Body of pancreas (tissue), 4 donors: Measurements from ENCODE around the gene NR1H4.

ENCODE experiments used
- POLR2A ChIP-seq, 3 donors: fragments of 450-650 bp; IDR thresholded peaks; one replicate each; pipeline ENCODE4 v1.6.1; 2016; ENCODE audit warnings: antibody characterized with exemption in 3 of 3, mild to moderate bottlenecking in 2 of 3
- TF ChIP-seq, protein P1 (sequence below), 7 experiments: fragments of 450-650 bp in 4 of 7; fragments of 200-600 bp in 3 of 7; sonication (generic) in 3 of 7; IDR thresholded peaks; one replicate each; pipeline ENCODE4 v1.5.1; 2016 to 2019; ENCODE audit warnings: antibody characterized with exemption in 7 of 7

DNA sequence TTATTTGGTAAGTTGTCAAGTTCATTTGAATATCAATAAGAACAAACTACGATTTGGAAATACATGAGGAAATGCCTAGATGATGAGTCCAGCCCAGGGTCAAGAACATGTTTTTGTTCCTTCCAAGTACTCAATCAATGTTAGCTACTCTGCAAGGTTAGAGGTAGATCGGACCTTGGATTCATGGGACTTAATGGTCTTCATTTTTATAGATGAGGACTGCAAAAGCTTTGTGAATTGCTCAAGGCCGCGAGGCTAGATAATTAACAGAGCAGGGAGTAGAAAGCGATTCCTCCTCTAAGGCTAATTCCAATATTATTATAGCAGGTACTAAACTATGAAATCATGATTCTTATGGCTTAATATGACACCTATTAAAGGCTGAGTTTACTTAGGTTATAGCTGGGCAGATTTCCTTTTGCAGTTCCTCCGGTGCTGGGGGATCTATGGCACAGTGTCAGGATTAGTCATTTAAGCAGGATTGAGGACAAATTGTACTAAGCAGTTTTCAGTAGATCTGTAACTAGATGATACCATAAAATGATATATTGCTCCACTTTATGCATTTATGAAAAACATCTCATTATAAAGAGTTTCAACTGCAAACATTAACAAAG, 19.8 kb downstream of the NR1H4 start:
- TF ChIP-seq, protein P1, sequence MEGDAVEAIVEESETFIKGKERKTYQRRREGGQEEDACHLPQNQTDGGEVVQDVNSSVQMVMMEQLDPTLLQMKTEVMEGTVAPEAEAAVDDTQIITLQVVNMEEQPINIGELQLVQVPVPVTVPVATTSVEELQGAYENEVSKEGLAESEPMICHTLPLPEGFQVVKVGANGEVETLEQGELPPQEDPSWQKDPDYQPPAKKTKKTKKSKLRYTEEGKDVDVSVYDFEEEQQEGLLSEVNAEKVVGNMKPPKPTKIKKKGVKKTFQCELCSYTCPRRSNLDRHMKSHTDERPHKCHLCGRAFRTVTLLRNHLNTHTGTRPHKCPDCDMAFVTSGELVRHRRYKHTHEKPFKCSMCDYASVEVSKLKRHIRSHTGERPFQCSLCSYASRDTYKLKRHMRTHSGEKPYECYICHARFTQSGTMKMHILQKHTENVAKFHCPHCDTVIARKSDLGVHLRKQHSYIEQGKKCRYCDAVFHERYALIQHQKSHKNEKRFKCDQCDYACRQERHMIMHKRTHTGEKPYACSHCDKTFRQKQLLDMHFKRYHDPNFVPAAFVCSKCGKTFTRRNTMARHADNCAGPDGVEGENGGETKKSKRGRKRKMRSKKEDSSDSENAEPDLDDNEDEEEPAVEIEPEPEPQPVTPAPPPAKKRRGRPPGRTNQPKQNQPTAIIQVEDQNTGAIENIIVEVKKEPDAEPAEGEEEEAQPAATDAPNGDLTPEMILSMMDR (IDR thresholded peaks at IDR 0.05) = no peak
- TF ChIP-seq POLR2A (IDR thresholded peaks at IDR 0.05) = no peak
